GM19238 (cell line): ENCODE results near the gene ADK.
"Not testable (repeated sequence)": the region's sequence is repeated elsewhere in the genome, so short reads cannot be mapped to it uniquely, and the experiment has no call there.

ENCODE experiments used
- DNase-seq: peaks from one replicate; pipeline ENCODE4 v3.0.0; 2011; ENCODE audit warnings: low spot score; ENCODE audit not compliant: insufficient read length

The ADK gene

DNA sequence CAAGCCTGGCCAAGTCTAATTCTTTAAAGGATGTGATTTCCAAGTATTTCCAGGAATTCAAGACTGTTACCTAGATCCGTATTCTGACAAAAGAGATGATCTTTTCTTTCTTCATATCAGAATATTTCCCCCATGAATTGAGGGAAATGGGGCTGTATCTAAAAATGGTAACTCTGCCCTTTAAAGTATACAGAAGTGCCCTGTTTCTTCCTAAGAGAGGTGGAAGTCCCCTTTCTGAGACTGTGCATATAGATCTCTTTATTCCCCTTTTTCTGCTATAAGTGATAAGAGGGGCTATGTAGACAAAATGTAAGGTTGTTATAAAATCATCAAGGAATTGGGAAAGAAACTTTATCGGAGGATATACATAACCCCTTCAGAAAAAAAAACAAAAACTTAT lies 388.3 kb downstream of the ADK start:
- no peak for DNase-seq

DNA sequence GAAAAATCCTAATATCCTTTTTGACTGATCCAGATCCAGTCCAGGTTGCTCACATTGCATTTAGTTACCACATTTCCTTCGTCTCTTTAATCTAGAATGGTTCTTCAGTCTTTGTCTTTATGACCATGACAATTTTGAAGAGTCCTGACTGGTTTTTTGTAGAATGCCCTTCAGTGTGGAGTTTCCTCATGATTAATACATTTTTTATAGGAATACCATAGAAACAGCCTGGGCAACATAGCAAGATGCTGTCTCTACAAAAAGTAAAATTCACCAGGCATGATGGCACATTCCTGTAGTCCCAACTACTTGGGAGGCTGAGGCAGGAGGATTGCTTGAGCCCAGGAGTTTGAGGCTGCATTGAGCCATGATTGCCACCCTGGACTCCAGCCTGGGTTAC lies 390.4 kb downstream of the ADK start:
- no peak for DNase-seq

DNA sequence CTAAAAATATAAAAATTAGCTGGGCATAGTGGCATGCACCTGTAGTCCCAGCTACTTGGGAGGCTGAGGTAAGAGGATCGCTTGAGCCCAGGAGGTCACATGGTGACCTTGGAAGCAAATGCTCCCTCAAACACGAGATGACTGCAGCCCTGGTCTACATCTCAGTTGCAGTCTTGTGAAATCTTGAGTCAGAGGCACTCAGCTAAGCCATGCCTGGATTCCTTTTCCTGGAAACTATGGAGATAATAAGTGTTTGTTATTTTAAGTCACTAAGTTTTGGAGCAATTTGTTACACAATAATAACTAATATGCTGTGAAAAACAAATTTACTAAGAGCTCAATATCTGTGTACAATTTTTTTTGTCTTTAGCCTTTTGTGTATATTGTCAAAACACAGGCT lies 391.1 kb downstream of the ADK start:
- no peak for DNase-seq

DNA sequence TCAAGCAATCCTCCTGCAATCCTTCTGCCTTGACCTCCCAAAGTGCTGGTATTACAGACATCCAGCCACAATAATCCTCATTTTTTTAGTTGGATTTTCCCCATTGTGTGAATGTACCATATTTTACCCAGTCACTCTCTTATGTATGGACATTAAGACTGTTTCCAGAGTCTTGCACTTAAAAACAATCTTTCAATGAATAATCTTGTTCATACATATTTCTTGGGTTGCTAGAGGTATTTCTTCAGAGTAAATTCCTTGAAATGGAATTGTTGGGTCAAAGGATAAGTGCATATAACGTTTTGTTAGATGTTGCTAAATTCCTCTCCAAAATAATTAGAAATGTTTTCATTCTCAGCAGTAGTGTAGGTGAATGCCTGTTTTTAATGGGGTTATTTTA lies 392.3 kb downstream of the ADK start:
- DNase-seq: no peak

DNA sequence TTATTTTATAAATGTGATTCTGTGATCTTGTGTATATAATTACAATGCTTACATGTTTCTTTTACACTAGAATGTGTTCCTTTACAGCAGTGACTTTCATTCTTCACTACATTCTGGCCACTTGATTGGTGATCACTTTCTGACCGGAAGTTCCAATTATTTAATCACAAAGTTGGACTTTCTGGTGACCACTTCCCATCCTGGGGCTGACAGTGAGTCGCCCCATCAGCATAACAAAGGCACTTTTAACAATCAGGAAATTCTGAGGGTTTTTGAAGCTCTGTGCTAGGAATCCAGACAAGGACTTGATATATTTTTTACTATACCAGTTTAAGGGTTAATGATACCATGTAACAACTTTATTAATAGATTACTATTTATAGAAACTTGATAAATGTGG lies 393.1 kb downstream of the ADK start:
- DNase-seq: no peak

DNA sequence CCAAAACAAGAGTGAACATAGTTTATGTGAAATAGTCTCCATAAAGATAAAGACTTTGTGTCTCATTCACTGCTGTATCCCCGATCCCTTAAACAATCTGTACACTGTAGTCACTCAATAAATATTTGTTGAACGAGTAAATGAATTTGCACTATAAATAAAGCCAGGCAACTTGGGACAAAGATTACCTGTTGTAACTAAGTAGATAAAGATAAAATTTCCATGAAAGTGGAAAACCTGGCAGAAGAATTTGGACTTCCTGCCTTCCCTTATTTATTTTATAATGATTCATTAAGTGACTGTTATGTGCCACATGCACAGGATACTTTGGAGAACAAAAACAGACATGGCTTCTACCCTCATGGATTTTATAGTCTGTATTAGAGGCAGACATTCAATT lies 397.7 kb downstream of the ADK start:
- no peak for DNase-seq

DNA sequence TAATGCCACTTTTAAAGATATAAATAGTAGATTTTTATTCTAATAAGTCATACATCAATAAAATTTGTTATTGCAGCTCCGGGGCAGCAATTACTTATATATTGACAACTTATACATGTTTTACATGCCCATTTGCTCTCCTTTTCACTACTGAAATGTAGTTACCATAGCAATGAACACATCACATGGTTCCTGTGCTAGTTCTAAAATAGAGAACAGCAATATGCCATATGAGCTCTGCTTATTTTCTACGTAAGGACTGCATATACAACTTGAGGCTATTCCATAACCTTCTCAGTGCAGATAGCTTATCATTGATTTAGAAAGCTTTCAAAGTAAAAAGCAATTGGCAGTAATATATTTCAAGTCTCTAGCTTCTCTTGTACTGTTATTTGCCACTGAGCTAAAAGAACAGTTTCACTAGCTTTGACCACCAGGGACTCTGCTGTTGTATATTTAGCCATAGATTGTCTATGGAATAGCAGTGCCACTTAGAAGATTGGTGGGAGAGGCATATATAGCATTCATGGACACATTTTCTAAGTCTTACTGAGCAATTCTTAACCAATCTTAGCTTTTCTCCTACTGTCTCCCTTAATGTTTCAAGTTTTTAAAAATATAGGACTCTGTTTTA lies 405.2 kb downstream of the ADK start:
- no peak for DNase-seq

DNA sequence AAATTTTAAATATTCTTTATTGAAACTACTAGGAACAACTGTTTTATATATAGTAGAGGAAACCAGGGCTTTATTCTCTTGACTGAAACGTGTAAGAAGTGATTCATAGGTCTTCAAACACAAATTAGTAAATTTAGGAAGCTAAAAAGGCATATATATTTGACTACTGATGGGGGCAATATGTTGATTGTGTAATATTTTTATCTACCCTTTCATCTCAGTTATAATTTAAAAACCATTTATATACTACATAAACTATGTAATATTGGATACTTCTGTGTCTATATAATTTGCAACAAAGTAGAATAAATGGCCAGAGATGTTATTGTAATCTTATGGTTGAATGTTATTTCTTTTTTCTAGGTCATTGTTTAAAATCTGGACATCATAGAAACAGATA lies 406.1 kb downstream of the ADK start:
- DNase-seq: no peak

DNA sequence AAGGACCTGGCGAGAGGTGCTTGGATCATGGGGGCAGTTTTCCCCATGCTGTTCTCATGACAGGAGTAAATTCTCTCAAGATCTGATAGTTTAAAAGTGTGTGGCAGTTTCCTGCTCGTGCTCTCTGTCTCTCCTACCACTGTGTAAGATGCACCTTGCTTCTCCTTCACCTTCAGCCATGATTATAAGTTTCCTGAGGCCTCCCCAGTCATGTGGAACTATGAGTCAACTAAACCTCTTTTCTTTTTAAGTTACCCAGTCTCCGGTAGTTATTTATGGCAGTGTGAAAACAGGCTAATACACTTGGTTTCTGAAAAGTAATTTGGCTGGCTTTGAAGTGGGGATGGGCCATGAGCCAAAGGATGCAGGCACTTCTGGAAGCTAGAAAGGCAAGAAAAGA lies 407.4 kb downstream of the ADK start:
- no peak for DNase-seq

DNA sequence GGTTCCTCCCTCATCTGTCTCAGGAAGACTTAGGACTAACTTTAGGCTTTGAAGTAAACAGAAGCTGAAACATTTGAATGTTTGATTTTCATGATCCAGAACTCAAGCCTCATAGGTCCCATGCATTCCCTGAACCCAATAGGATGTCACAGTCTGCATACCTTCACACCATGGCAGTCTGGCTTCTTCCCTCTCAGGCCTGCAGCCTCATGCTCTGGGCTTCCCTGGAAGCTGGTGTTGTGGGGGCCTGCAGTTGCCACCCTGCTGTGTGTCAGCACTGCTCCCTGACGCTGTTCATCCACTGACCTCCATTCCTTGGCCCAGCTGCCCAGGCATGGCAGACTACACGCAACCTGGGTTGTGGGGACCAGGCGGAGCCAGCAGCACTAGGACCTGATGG lies 407.9 kb downstream of the ADK start:
- no peak for DNase-seq

DNA sequence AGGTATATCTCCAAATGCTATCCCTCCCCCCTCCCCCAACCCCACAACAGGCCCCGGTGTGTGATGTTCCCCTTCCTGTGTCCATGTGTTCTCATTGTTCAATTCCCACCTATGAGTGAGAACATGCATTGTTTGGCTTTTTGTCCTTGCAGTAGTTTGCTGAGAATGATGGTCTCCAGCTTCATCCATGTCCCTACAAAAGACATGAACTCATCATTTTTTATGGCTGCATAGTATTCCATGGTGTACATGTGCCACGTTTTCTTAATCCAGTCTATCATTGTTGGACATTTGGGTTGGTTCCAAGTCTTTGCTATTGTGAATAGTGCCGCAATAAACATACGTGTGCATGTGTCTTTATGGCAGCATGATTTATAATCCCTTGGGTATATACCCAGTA lies 417.9 kb downstream of the ADK start:
- DNase-seq: not testable (repeated sequence)

DNA sequence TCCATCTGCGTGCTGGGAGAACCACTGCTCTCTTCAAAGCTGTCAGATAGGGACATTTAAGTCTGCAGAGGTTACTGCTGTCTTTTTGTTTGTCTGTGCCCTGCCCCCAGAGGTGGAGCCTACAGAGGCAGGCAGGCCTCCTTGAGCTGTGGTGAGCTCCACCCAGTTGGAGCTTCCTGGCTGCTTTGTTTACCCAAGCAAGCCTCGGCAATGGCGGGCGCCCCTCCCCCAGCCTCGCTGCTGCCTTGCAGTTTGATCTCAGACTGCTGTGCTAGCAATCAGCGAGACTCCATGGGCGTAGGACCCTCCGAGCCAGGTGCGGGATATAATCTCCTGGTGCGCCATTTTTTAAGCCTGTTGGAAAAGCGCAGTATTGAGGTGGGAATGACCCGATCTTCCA lies 422.5 kb downstream of the ADK start:
- not testable (repeated sequence) for DNase-seq

DNA sequence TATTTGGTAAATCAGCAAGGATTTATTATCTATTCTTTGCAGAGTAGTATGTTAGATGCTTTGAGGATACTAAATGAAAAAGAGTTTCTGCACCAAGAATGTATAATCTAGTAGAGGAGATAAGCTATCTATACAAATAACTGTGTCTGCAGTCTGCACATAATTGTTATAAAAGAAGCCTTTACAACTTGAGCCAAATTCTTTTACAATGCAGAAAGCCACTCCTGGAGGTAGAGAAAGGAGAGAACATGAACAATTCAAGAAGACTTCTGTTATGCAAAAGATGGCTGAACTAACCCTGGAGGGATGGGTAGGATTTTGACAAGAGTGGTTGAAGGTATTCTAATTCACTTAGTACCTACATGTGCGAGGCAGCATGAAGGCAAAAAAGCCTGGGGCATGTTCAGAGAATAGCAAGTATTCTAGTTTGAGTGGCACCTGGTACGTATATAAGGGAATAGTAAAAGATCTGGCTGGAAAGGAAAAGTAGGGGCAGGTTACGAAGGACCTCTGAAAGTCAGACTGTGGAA lies 424.2 kb downstream of the ADK start:
- DNase-seq: no peak

DNA sequence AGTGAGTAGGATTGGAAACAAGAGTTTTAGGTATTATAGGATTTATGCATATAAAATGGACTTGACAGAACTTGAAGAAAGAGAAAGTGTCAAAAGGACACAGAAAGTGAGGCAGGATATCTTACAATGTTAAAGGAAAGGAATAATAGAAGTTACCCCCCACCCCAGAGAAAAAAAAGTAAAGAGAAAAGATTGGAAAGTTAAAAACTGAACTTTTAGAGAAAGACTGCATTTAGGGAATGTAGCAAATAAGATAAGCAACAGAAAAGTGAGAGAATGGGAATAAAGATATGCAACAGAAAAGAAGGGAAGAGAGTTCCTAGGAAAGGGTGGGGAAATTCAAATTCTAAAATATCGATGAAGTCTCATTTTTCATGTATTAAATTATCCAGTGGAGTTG lies 424.9 kb downstream of the ADK start:
- no peak for DNase-seq

DNA sequence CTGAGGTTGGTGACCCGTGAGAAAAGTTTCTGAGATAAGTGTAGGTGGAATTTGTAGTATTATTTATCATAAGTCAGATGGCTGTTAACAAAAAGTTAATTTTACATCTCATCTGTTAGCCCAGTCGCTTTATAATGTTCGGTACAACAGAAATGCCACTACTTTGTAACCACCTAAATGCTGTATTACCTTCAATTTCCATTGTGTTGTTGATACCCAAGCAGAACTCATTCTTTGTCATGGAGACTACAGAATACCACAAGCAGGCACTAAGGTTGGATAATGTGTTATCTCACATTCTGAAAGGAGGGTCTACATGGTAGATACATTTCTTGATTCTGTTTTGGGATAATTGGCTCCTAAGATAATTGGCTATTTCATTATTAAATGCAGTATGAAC lies 425.6 kb downstream of the ADK start:
- DNase-seq: no peak

DNA sequence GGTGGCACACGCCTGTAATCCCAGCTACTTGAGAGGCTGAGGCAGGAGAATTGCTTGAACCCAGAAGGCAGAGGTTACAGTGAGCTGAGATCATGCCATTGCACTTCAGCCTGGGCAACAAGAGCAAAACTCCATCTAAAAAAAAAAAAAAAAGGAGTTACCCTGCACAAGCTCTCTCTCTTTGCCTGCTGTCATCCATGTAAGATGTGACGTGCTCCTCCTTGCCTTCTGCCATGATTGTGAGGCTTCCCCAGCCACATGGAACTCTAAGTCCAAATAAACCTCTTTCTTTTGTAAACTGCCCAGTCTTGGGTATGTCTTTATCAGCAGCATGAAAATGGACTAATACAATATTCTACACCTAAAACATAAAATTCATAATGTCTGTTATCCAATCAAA lies 429.4 kb downstream of the ADK start:
- DNase-seq: not testable (repeated sequence)

DNA sequence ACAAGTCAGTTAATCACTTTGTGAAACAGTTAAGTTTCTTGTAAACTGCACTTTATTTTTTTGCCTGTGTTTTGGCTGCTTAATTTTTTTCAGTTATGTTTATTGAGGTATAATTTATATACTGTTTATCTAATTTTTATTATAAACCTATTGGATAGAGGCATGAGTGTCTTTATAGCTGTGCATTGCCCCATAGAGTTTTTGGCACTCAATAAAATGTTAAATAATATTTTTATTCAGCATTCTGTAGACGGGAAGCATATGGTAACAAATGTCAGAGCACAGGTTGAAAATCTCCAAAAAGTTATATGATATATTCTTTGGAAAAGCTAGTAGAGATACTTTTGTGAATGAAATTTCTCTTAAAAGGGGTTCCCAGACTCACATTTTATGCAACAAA lies 431.5 kb downstream of the ADK start:
- no peak for DNase-seq

DNA sequence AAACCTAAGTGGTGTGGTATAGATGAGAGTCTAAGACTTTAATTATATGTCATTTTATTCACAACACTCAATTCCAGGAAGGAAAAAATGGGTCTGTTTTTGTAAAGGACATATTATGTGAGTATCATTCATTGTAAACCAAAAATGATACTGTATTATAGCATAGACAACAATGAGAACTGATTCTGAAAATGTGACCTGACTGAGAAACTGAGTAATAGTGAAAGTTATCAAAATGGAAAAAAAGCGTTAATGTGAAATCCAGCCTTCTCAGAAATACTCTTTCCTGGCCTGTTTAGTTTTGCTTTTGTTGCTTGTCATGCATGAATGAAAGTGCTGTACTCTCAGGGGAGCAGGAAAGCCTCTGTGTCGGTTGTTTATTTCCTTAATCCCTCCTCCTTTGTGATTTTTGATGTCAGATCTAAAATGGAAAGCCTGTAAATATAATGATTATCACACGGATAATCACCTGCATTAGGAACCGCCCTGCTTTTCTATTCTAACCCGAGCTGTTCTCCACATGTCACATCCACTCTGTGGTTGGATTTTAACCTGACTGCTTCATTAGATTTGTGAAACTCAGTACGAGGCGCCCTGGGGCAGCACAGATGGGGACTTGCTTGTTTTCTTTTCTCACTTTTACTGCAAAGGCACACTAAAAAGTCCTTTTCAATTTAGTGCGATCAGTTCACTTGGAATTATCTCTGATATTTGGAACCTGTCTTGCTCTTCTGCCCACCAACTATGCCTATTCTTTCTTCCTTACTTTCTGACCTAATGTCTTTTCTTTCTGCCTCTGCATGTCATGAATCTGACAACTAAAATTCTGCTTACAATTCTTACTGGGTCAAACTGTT lies 434.4 kb downstream of the ADK start:
- no peak for DNase-seq

DNA sequence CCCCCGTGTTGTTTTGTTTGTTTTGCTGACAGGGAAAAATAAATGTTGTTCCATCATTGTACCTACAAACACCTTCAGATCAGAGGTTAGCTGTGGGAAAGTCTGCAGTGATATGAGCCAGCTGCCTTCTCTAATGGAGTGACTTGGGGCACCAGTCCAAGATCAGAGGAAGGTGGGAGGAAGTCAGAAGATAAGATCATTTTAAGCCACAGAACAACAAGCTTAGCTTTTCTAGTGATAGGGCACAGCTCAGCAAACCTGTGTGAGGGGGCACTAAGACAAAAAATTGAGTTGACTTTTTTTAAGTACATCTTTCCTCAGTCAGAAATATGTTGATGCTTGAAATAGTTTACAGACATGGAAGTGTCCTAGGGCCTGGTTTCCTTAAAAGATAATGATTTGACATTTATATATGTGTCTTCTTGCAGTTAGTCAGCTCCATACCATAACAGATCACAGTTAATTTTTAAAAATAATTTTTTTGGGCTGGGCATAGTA lies 435.1 kb downstream of the ADK start:
- DNase-seq: no peak

DNA sequence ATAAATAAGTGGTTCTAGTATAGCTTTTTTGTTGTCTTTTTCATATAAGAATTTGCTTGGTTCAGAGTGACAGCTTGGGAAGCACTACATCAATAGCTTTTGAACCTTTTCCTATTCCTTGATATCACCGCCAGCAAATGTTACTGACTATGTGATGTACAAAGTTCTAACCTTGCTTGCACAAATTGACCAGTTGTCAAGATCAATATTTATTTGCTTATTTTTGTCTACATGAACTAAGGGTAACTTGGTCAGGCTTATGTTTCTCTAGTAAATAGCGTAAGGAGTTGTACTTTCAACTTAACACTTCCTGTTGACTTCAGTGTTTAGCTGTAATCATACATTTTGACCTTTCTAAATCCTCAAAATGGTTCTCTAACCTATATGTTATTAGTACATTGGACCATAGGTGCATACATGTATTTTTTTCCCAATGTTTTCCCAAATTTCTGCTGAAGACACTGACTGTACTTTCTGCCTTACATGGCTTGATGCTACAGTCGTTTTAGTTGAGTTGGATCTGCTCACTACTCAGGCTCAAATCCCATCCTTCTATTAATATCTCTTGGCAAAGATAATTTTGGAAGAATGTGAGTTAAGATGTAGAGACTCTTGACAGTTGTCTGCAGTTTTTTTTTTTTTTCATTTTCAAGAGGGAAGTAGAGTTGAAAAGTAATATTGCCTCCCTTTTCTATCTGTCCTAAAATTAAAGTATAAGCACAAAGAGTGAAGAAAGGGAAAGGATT lies 436.3 kb downstream of the ADK start:
- DNase-seq: no peak

DNA sequence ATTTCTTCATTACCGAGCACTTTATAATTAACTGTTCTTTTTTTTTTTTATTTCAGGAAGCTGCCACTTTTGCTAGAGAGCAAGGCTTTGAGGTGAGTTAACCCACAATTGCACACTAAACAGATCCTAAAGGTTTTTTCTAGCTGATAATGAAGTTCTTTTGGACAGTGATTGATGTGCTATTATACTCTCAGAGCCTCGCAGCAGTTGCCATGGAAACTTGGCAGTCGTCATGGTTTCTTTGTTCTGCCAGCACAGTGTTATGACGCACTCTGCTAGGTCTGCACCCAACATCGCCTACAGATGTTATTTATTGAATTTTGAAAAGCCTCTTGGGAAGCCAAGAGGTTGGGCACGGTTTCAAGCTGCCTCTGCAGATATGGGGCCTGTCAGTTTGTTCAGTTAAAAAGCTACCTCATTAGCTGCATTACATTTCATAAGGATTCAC lies 438.2 kb downstream of the ADK start:
- DNase-seq: peak; percentile 13

DNA sequence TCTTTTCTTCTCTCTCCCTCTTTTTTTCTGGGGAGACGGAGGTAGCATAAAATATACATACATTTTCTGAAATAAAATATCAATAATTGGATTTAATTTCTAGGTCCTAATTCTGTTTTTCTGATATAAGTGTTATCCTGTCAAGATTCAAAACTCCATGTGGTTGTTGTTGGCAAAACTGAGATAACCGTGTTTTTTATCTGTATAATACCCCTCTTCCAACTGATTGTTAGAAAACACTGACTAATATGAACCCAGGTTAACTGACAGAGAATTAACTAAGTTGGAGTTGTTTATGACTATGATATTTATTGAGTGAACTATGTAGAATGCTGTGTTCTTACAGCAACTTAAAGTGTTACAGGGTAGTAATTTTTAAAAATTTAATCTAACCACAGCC lies 438.8 kb downstream of the ADK start:
- no peak for DNase-seq
